GM12872 (cell line): ENCODE results near the gene AVPR1B.

Experiments used
- TF ChIP-seq, protein P1 (sequence below): IDR thresholded peaks from 3 replicates; pipeline ENCODE4 v1.5.1; 2011; ENCODE audit warnings: low read depth, mild to moderate bottlenecking, low read length, moderate library complexity; ENCODE audit not compliant: insufficient read depth

The AVPR1B gene

DNA sequence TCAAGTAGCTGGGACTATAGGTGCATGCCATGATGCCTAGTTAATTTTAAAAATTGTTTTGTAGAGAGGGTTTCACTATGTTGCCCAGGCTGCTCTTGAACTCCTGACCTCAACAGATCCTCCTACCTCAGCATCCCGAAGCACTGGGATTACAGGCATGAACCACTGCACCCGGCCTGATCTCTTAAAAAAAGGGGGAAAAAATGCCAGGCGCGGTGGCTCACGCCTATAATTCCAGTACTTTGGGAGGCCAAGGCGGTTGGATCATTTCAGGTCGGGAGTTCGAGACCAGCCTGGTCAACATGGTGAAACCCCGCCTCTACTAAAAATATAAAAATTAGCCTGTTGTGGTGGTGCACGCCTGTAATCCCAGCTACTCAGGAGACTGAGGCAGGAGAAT is 13.2 kb downstream of the AVPR1B start:
- TF ChIP-seq, protein P1, sequence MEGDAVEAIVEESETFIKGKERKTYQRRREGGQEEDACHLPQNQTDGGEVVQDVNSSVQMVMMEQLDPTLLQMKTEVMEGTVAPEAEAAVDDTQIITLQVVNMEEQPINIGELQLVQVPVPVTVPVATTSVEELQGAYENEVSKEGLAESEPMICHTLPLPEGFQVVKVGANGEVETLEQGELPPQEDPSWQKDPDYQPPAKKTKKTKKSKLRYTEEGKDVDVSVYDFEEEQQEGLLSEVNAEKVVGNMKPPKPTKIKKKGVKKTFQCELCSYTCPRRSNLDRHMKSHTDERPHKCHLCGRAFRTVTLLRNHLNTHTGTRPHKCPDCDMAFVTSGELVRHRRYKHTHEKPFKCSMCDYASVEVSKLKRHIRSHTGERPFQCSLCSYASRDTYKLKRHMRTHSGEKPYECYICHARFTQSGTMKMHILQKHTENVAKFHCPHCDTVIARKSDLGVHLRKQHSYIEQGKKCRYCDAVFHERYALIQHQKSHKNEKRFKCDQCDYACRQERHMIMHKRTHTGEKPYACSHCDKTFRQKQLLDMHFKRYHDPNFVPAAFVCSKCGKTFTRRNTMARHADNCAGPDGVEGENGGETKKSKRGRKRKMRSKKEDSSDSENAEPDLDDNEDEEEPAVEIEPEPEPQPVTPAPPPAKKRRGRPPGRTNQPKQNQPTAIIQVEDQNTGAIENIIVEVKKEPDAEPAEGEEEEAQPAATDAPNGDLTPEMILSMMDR, result no peak

DNA sequence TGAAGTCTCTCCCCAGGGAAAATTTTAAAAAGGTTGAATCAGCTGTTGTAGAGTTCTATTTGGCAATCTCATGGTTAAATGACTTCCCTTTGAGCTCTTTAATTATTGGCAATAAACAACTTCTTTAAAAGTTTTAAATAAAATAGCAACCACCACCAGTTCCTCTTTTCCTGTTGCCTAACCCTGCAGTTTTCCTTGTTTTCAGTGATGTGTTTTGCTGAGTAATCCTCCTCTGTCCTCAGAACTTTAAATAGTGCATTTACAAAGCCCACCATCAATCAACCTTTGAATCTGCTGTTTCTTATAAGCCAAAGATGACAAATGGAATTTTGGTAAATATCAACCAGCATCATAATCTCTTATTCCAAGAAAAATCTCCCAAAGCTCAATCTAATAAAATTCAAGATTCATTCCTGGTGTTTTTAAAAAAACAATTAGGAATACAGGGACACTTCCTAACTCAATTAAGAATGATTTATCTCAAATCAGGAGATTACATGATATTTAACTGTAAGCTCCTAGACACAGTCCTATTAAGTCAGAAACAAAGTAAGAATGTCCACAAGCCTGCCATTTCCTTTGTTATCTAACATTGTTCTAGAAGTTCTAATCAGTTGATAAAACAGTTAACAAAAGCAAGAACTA is 14.8 kb downstream of the AVPR1B start:
- TF ChIP-seq, protein P1, result no peak

DNA sequence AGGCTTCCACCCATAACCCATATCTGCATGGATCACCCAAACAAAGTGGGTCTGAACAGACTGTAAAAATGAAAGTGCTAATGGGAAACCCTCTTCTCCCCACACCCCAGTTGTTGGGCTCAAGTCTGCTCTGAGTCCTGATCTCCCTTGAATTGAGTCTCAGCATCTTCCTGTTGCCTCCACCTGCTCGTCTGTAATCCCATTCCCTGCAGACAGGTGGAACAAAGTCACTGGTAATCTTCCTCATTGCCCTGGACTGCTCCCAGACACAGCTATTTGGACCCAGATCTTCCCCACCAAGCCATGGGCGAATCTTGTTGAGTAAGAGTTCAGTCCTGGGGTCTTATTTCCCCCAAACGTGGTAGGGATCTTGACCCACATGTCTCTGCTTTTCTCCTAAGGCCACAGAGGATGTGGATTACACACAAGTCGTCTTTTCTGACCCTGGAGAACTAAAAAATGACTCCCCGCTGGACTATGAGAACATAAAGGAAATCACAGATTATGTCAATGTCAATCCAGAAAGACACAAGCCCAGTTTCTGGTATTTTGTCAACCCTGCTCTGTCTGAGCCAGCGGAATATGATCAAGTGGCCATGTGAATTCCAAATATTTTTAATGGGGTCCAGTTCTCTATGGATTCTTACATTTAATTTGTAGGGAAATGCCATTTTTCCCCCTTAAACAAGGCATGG is 15.7 kb downstream of the AVPR1B start:
- TF ChIP-seq, protein P1, result no peak

DNA sequence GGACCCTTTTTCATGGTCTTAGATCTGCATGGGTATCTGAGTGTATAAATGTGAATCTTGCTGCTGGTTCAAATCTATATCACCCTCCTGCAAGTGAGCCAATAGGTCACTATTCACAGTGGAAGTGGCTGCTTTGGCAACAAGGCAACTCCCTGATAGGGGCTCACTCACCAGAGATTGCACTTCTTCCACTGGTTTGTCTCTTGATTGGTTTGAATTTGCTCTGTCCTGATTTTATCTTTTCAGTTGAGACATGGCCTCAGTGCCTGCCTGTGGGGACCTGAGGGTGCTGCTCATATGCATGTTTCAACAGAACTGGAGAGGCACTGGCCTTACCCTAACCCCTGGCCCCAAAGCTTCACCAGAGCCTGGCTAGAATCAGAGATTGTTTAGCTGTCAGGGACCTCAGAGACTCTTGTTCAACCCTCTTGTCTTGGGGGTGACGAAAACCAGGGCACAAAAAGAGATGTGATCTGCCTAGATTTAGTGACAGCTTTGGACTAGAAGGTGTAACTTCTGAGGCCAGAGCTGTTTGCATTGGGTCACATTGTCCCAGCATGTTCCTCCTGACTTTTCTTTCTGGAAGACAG is 16.9 kb downstream of the AVPR1B start:
- TF ChIP-seq, protein P1, result no peak

DNA sequence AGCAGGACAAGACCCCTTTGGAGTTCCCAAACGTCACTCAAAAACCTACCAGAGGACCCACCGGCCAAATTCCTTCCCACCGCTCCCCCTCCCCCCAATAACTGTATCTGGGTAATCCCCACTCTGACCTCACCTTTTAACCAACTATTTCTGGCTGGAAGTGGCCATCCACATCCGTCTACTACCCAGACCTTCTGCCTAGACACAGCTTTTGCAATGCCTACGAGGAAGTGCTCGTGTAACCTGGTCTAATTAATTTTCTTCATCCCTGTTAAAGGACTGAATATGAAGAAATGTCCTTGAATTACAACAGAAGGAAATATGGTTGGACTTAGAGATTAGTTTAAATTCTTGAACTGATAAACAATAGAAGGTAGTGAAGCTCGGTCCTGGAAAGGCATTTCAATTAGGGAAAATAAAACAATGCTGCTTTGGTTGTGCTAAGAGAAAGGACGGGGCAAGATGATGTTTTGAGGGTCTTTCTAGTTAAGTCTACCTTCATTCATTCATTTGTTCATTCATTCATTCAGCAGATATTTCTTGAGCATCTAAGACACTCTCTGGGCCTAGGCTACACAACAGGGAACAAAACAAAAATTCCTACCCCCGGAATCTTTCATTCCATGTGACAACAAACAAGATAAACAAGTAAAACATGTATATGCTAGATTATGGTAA is 18.8 kb downstream of the AVPR1B start:
- TF ChIP-seq, protein P1, result no peak

DNA sequence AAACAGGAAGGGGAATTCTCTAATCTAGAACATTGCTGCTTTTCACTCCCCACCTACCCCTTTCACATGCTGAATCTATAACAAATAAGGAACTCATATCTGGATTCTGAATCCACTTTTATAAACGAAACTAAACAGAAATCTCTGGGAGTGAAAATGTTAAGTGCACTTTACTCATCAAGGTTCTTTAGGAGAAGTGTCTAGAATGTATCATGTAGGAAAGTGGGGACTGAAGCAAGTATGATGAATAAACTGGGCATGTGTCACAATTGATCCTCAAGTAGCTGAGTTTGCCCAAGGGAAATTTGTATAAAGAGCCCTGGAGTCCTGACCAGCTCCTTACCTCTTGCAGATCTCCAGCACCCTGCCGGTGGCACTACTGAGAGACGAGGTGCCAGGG is 19.8 kb downstream of the AVPR1B start:
- TF ChIP-seq, protein P1, result no peak

DNA sequence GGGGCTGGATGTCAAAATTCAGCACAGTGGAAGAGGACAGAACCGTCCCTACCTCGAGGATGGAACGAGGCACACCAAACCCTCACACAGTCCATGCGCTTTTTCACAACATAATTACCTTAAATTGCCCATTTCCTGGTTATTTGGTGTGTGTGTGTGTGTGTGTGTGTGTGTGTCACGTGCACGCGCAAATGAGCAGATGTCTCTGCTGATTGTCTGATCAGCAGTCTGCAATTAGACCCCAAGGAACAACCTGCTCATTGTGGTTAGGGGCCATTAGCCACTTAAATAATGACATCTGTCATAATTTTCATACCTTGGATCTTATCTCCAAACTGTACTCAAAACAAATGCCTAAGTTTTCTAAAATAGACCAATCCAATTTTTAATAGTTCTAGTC is 23.2 kb downstream of the AVPR1B start:
- TF ChIP-seq, protein P1, result no peak
